ENCODE results near the gene RBM6.
A peak's percentile ranks its signal among the peaks of the same experiment; 100 is the strongest.
"Not testable (repeated sequence)": the region's sequence is repeated elsewhere in the genome, so short reads cannot be mapped to it uniquely, and the experiment has no call there.

Gene RBM6

DNA sequence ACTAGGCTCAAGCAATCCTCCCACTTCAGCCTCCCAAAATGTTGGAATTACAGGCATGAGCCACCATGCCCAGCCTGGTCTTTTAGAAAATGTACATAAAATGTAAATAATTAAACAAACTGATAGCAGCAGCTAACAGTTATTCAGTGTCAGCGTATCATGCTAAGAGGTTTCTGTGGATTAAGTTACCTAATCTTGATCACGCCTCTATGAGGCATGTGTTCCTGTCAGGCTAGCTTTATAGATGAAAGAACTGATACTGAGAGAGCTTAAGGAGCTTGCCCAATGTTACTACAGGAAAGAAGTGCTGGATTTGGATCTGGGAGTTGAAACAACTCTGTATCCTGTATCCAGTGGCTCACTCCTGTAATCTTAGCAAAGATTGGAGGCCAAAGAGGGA, 25.0 kb upstream of the RBM6 start:
- peak; percentile 12 to 45 for DNase-seq

DNA sequence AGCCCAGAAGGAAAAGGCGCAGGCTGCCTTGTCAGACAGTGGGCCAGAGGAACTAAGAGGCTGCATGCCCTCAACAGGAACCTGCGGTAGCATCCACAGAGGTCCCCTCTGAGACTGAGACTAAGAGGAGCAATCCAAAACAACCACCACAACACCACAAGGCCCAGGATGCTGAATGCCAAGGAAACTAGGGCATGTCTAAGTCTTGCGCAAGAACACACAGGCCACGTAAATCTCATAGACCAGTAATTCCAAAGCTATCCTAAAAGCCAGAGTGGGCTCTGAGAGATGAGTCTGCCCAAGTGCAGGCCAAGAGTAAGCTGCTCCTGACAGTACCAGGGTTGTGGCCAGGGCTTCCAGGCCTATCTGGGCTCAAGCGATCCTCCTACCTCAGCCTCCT, 23.3 kb upstream of the RBM6 start:
- no peak for DNase-seq

DNA sequence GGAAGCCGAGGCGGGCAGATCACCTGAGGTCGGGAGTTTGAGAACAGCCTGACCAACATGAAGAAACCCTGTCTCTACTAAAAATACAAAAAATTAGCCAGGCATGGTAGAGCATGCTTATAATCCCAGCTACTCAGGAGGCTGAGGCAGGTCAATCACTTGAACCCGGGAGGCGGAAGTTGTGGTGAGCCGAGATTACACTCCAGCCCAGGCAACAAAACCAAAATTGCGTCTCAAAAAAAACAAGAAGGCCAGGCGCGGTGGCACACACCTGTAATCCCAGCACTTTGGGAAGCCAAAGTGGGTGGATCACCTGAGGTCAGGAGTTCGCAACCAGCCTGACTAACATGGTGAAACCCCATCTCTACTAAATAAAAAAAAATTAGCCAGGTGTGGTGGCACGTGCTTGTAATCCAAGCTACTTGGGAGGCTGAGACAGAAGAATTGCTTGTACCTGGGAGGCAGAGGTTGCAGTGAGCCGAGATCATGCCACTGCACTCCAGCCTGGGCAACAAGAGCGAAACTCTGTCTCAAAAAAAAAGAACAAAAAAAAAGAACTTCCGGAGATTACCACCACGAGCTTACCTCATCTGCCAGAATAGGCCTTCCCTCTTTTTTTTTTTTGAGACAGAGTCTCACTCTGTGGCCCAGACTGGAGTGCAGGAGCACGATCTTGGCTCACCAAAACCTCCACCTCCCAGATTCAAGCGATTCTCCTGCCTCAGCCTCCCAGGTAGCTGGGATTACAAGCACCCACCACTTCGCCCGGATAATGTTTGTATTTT, 22.0 kb upstream of the RBM6 start:
- peak; percentile 49 to 66 for DNase-seq

DNA sequence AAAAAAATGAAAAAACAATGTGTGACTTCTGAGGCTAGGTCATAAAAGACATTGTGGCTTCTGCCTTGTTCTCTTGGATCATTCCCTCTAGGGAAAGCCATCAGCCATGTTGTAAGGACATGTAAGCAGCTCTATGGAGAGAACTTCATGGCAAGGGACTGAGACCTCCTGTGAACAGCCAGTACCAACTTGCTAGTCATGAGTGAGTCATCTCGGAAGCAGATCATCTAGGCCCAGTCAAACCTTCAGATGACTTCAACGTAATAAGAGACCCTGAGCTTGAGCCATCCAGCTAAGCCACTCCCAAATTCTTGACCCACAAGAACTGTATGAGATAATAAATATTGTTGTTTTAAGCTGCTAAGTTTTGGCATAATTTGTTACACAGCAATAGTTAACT, 15.3 kb upstream of the RBM6 start:
- no peak for DNase-seq

DNA sequence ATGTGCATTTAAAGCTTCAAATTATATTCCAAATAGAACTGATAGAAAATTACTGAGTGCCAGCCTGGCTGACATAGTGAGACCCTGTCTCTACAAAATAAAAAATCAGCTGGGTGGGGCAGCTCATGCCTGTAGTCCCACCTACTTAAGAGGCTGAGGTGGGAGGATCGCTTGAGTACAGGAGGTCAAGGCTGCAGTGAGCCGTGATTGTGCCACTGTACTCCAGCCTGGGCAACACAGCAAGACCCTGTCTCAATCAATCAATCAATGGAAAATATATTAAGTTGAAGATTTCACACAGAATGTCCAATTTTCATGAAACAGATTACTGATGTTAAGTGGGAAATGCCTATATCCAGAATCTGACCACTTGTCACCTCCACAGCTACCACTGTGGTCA, 14.5 kb upstream of the RBM6 start:
- DNase-seq = no peak

DNA sequence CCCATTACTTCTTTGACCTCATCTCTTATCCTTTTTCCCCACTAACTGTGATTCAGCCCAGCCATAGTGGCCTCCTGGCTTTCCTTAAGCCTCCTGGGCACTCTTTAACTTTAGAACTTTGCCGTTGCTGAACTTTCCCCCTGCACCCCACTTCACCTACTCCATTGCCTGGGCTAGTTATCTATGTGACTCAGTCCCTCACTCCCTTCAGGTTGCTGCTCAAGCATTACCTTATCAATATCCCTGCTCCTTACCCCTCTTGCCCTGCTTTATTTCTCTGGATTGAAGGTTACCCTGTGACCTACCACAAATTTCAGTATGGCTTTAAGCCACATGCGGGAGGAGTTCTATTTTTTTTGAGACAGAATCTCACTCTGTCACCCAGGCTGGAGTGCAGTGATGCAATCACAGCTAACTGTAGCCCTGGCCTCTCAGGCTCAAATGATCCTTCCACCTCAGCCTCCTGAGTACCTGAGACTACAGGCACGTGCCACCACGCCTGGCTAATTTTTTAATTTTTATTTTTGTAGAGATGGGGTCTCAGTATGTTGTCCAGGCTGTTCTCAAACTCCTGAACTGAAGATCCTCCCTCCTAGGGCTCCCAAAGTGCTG, 13.7 kb upstream of the RBM6 start:
- no peak for DNase-seq

DNA sequence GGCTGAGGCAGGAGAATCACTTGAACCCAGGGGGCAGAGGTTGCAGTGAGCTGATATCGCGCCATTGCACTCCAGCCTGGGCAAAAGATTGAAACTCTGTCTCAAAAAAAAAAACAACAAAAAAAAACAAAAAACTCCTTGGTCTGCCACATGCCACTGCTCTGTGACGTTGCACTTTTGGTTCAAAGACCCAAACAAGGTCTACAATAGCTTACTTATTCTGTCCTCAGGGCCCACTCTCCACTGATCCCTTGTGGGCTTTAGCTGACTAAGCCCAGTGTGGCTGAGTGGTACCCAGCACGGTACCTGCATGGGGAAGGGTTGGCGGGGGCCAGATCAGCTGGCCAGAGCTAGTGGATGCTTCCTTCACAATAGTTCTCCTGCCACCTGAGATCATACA, 12.2 kb upstream of the RBM6 start:
- no peak for DNase-seq

DNA sequence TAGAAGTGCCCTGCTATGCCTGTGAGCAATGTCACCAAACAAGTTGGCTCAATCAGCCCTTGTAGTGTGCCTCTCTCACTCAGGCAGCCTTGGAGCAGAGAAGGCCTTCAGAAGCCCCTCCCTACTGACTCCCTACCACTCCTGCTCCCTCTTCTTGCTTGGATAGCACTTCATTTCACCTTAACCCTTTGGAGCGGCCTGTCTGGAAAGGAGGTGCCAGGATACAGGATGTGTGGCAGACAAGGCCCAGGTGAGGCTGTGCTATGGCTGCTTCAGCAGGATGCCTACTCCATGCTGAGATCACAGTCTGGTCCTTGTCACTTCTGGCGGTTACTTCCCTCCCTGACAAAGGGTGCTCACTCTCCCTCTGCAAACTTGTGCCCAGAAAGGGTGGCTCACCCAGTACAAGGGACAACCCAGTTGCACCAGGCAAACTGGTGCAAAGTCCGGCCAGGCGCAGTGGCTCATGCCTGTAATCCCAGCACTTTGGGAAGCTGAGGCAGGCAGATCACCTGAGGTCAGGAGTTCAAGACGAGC, 11.4 kb upstream of the RBM6 start:
- DNase-seq = no peak

DNA sequence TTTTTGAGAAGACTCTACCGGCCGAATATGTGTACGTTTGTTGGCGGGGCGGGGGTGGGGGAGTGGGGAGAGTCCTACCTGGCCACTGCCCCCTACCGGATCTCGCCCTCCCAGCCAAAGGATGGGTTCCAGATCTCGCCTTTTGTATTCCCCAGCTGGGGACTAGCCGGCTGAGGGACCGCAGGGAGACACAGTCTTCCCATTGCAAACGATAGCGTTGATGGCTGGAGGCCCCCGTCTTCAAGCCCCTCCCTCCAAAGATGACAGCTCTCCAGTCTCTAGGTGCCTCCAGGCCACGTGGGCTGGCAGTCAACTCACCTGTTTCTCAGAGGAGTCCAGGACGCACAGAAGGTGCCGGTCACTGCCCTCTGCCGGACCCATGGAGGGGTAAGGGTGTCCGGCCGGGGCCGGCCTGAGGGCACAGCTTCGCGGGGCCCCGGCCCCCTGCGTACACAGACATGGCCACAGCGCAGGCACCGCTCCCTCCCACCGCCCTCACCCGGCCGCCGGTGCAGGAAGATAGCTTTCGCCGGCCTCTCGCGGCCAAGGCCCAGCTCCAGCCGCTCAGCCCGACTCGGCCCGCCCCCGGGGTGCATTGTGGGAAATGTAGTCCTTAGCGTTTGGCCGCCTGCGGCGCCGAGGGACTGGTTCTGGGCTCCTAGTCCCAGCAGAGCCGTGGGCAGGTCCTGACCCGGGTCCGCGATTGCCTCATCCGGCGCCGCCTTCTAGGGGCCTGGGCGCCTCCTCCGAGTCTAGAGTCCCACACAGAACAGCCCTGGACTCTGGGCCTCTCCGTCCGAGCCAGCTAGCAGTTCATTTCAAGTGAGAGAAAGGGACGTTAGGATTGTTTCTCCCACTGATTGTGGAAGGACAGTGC, 10.4 kb upstream of the RBM6 start, which contains the start of gene MON1A:
MON1A (minus strand) TSS at position 521 of the 877 bp plus-strand sequence. CDS start 16,465 bp downstream, outside the sequence.
- peak; percentile 92 to 94 for DNase-seq

DNA sequence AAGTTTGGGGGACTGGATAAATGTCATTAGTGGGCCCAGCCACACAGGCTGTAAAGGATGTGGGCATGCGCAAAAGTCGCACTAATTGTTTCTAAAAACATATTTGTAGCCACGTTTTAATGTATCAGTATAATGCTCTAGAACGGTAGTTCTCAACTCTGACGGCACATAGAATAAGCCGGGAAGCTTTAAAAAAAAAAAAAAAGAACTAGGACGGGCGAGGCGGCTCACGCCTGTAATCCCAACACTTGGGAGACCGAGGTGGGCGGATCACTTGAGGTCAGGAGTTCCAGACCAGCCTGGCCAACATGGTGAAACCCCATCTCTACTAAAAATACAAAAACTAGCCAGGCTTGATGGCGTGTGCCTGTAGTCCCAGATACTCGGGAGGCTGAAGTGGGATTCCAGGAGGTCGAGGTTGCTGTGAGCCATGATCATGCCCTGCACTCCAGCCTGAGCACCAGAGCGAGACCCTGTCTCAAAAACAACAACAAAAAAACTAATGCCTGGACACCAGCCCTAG, 9.7 kb upstream of the RBM6 start:
- DNase-seq = peak; percentile 3 to 12

DNA sequence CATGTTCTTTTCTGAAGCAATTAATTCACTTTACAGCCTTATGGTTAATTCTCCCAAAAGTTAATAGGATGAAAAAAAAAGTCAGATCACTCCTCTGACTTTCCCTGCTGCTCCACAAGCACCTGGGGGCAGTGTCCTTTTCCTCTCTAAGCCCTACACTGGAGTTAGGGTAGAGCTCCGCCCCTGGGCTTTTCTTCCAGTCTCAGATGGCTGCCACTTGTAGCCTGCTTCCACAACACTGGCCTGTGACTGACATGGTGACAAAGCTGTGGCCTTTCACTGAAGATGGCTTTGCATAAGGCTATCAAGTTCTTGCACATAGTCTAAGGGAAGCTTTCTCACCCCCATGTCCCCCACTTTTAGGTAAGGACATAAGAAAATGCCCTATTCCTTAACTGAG, 9.0 kb upstream of the RBM6 start:
- DNase-seq = peak; percentile 5 to 14

DNA sequence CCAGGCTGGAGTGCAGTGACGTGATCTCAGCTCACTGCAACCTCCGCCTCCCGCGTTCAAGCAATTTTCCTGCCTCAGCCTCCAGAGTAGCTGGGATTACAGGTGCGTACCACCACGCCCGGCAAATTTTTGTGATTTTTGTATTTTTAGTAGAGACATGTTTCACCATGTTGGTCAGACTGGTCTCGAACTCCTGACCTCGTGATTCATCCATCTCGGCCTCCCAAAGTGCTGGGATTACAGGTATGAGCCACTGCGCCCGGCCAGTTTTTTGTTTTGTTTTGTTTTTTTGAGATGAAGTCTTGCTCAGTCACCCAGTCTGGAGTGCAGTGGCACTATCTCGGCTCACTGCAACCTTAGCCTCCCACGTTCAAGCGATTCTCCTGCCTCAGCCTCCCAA, 7.7 kb upstream of the RBM6 start:
- not testable (repeated sequence) for DNase-seq

DNA sequence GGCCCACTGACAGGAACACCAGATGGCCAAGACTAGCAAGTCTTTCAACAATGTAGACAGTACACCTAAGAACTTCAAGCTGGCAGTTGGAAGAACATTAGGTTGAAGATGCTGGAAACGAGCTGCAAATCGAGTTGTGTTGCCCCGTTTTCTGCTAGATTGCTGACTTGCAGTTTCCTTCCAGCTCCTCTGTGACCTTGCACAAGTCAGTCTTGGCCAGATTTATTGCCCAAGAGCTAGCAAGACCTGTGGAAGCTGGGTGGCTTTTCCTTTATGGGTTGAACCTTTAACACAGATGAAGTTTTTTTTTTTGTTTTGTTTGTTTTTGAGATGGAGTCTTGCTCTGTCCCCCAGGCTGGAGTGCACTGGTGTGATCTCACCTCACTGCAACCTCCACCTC, 2.9 kb upstream of the RBM6 start:
- DNase-seq = peak; percentile 67

DNA sequence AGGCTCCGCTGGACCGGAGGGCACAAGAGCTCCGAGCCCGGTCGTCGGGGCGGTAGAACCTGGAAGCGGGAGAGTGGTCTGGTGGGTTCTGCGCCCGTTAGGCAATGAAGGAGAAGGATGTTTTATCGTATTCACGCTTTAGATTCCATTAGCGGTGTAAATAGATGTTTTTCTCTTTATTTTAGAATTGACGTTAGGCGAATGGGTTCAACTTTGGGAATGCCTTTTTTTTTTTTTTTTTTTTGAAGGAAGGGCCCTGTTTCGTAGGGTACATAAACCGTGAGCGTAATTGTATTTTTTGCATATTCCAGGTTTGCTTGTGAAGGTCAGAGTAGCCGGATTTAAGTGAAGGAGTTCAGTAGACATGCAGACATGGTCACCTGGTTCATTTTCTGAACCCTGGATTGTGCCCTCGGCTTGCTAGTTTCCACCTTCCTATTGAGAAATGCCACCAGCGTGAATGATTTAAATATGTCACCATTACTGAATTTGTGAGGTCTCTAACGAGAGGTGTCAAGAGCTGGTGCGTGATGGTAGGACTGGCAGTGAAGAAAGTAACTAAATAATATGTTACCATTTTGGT, 808 bp downstream of the RBM6 start:
- peak in 1 of 2 donors; percentile 5 for DNase-seq

DNA sequence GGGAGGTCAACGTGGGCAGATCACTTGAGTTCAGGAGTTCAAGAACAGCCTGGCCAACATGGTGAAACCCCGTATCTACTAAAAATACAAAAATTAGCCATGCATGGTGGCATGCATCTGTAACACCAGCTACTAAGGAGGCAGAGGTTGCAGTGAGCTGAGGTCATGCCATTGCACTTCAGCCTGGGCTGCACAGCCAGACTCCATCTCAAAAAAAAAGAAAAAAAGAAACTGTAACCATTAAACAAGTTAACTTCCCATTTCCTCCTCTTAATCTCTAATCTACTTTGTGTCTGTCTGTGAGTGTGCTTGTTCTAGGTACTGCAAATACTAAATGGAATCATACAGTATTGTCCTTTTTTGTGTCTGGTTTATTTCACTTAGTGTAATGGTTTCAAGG, 2.7 kb downstream of the RBM6 start:
- peak in 1 of 2 donors; percentile 11 for DNase-seq

DNA sequence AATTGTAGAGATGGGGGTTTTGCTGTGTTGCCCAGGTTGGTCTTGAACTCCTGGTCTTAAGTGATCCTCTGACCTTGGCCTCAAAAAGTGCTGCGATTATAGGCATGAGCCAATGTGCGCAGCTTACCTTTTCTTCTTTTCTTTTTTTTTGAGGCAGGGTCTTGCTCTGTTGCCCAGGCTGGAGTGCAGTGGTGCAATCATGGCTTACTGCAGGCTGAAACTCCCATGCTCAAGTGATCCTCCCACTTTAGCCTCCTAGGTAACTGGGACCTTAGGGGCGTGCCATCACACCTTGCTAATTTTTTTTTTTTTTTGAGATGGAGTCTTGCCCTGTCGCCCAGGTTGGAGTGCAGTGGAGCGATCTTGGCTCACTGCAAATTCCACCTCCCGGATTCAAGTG, 13.0 kb downstream of the RBM6 start:
- DNase-seq = no peak

DNA sequence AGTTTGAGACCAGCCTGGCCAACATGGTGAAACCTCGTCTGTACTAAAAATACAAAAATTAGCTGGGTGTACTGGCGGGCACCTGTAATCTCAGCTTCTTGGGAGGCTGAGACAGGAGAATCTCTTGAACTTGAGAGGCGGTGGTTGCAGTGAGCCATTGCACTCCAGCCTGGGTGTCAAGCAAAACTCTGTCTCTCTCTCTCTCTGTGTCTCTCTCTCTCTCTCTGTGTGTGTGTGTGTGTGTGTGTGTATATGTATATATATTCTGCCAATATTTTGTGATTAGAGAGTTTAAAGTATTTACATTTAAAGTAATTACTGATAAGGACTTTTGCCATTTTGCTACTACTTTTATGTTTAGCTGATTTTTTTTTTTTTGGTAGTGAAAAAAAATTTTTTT, 15.7 kb downstream of the RBM6 start:
- DNase-seq = no peak

DNA sequence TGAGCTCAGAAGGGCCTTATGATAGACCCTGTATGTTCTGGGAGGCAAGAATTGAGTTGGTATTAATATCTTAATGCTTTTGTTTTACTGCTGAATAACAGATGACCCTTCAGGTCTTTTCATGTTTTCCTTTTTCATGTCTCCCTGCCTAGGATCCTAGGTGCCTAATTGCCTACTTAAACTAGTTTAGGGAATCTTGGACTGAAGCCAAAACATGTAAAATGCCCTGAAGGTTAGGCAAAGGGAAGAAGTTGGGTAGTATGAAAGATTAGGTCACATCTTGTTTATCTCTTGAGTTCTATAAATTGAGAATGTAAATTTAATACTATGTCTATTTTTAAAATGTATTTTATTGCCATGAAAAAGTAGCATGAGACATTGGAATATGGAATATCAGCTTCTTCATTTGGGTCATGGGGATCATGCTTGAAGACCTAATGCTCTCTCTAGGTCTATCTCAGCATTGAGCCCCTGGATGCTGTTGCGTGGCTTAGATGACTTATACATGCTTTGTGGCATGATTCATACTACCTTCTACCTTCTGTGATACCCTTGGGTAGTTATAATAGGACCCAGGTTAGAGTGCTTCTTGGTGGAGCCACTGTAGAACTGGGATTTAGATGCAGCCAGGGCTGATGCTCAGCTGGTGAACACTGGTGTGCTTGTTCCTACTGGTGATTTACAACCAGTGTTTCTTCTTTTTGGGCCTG, 26.4 kb downstream of the RBM6 start:
- no peak for DNase-seq

DNA sequence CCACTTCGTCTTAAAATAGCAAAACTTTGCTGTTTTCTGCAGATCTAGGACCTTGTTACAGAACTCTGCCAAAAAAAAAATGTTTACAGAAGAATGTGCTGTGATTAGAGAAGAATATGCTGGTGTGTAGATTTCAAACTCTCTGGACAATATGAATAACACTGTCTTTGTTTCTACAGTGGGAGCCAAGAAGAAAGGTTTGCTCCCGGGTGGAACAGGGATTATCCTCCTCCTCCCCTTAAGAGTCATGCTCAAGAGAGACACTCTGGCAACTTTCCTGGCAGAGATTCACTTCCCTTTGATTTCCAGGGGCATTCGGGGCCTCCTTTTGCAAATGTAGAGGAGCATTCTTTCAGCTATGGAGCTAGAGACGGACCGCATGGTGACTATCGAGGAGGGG, 27.3 kb downstream of the RBM6 start:
- no peak for DNase-seq

DNA sequence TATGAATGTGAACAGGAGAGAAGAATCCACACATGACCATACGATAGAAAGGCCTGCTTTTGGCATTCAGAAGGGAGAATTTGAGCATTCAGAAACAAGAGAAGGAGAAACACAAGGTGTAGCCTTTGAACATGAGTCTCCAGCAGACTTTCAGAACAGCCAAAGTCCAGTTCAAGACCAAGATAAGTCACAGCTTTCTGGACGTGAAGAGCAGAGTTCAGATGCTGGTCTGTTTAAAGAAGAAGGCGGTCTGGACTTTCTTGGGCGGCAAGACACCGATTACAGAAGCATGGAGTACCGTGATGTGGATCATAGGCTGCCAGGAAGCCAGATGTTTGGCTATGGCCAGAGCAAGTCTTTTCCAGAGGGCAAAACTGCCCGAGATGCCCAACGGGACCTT, 28.4 kb downstream of the RBM6 start:
- DNase-seq = no peak

DNA sequence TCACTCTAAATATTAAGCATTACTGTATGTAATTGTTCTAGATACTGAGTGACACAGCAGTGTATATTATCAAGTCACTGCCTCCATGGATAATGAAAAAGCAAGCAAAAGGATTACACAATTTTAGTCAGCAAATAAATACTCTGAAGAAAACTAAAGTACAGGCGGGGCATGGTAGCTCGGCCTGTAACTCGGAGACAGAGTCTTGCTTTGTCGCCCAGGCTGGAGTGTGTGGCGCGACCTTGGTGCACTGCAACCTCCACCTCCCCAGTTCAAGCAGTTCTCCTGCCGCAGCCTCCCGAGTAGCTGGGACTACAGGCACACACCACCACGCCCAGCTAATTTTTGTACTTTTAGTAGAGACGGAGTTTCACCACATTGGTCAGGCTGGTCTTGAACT, 32.7 kb downstream of the RBM6 start:
- no peak for DNase-seq

DNA sequence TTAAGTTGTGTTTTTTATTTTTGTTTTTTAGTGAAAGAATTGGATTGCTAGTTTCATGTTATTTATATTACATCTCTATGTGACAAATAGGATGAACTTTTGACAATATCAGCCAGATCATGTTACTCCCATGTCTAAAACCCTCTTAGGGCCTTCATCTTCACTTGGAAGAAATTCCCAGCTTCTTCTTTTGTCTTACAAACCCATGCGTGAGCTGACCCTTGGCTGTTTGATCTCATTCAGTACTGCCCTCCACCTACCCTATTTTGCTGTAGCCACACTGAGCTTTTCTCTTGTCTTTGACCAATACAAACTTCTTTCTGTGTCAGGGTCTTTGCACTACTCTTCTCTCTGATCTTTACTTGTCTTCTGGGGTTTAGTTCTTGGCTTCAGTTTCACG, 37.0 kb downstream of the RBM6 start:
- DNase-seq = no peak

Data from inflammatory macrophage (primary cell).